BJ (cell line): Measurements from ENCODE around the gene SMU1. TPM values are rescaled to one million over a fixed set of nuclear protein-coding genes. Genes with fewer than 3 reads are reported as not detected.

Experiments
- CTCF ChIA-PET: fragments of 350-600 bp; formaldehyde crosslinking; extraction: SDS; loops from one replicate; lab custom pipeline; 2021; ENCODE audit warnings: antibody characterized with exemption, inconsistent platforms; lab: Yijun Ruan, JAX
- POLR2A ChIA-PET: fragments of 300-600 bp; sonication (Branson Sonifier 250); formaldehyde crosslinking; extraction: SDS; loops from one replicate; lab custom pipeline; 2021; ENCODE audit warnings: antibody characterized with exemption; lab: Charles Lee
- DNase-seq: peaks from one replicate; pipeline ENCODE4 v3.0.0-alpha.2; 2011; ENCODE audit warnings: low read depth
- H3K27me3 ChIP-seq: 2 replicates; pipeline ENCODE4 v1.6.0; 2011; ENCODE audit warnings: low read length; ENCODE audit not compliant: control insufficient read depth, insufficient read depth
- H3K36me3 ChIP-seq: 2 replicates; pipeline ENCODE4 v1.5.1; 2011; ENCODE audit warnings: low read length; ENCODE audit not compliant: control insufficient read depth, insufficient read depth
- H3K4me3 ChIP-seq: 2 replicates; pipeline ENCODE4 v1.5.1; 2011; ENCODE audit warnings: low read depth, mild to moderate bottlenecking, control low read depth, low read length
- CTCF ChIP-seq: IDR thresholded peaks from 2 replicates; pipeline ENCODE4 v1.5.1; 2011; ENCODE audit warnings: low read depth, mild to moderate bottlenecking, control low read depth, inconsistent platforms, low read length, moderate library complexity; ENCODE audit not compliant: insufficient read depth
- polyA plus RNA-seq: library from polyadenylated mRNA; depleted of rRNA; stranded (reverse); fragments of >200 nt; gene quantifications from 2 replicates; pipeline ENCODE4 v1.2.3, GENCODE V29; 2011

SMU1 gene
- polyA plus RNA-seq, 1 experiment = 9.9 TPM

DNA sequence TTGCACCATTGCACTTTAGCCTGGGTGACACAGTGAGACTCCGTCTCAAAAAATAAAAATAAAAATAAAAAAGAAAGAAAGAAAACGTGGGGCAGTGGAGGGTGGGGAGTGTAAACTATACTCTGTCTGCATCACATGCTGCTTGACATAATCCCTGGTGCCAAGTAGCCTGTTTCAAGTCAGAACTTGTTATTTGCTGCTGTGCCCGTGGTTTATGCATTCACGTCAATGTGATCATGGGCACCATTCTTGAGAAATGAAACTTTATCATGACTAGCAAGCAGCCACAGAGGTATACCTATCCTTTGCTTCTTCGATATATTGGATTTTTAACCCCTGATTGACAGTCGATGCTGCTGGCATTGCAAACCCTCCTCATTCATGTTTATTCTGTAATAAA, 4.1 kb upstream of the SMU1 start:
- no peak for TF ChIP-seq CTCF
- Histone ChIP-seq H3K4me3 (no peak overlapping the region), H3K27me3 (no peaks in the 10 kb centered on the region), H3K36me3 (no peaks in the 10 kb centered on the region)
- ChIA-PET CTCF (interaction anchor here (0.6 to 4.6 kb wide), 7 partner anchors 87 to 157 kb away, joined by 3 to 50 read pairs (median 4); partner anchors contain the start of gene B4GALT1), POLR2A (no interaction called here)
- DNase-seq = no peak

GRCh38 chr9:33068991-33069390, 7.5 kb downstream of the SMU1 start:
- ChIA-PET CTCF (no interaction called here), POLR2A (no interaction called here)
- no peak for TF ChIP-seq CTCF
- DNase-seq = no peak
- Histone ChIP-seq H3K36me3 (peaks cover 8% of the 10 kb centered on the region), H3K4me3 (no peak overlapping the region), H3K27me3 (no peaks in the 10 kb centered on the region)

GRCh38 chr9:33065157-33066076, 11.1 kb downstream of the SMU1 start:
- peaks cover 13% of the 10 kb centered on the region for H3K36me3 ChIP-seq
- H3K4me3 ChIP-seq = no peak overlapping the region
- DNase-seq = no peak
- ChIA-PET POLR2A (no interaction called here), CTCF (interaction anchor here (0.7 kb wide), 1 partner anchor 8 kb away, joined by 3 read pairs; no protein-coding TSS in a partner anchor)
- no peak for TF ChIP-seq CTCF
- H3K27me3 ChIP-seq = no peaks in the 10 kb centered on the region

GRCh38 chr9:33051144-33051543, 25.3 kb downstream of the SMU1 start:
- POLR2A ChIA-PET = no interaction called here
- H3K36me3 ChIP-seq = peaks cover 11% of the 10 kb centered on the region
- H3K27me3 ChIP-seq = no peaks in the 10 kb centered on the region
- H3K4me3 ChIP-seq = no peak overlapping the region
- no peak for DNase-seq
- CTCF ChIA-PET = no interaction called here
- no peak for TF ChIP-seq CTCF

GRCh38 chr9:33049680-33050361, 26.7 kb downstream of the SMU1 start:
- POLR2A ChIA-PET = no interaction called here
- Histone ChIP-seq H3K36me3 (peaks cover 8% of the 10 kb centered on the region), H3K4me3 (no peak overlapping the region), H3K27me3 (no peaks in the 10 kb centered on the region)
- no peak for TF ChIP-seq CTCF
- no peak for DNase-seq
- CTCF ChIA-PET = interaction anchor here (2.2 kb wide), 1 partner anchor 9 kb away, joined by 9 read pairs; no protein-coding TSS in a partner anchor
